H1 (cell line): ENCODE data around the gene PHACTR1. TPM values are rescaled to one million over a fixed set of nuclear protein-coding genes. Genes with fewer than 3 reads are reported as not detected.

Experiments
- CTCF ChIA-PET: fragments of 300-600 bp; sonication (Branson Sonifier 250); formaldehyde crosslinking; loops from one replicate; lab custom pipeline; 2021; ENCODE audit not compliant: partially characterized antibody; lab: Charles Lee
- POLR2A ChIA-PET: fragments of 300-600 bp; sonication (Branson Sonifier 250); formaldehyde crosslinking; loops from one replicate; lab custom pipeline; 2021; ENCODE audit warnings: inconsistent platforms; ENCODE audit not compliant: partially characterized antibody; lab: Charles Lee
- DNase-seq, 2 experiments: peaks; one replicate each; pipeline versions ENCODE4 v3.0.0 to v3.0.0-alpha.2; 2010 to 2022; ENCODE audit warnings: low spot score in 2 of 2, low read depth in 1 of 2, mixed read lengths in 1 of 2
- FAIRE-seq: peaks from 2 replicates; lab custom pipeline; 2011; peaks lifted over from hg19 to GRCh38; lab: Jason Lieb, UNC
- H2AFZ ChIP-seq: 2 replicates; pipeline ENCODE4 v1.8.1; 2012; ENCODE audit warnings: low read length, inconsistent platforms
- H2AK5ac ChIP-seq: 2 replicates; pipeline ENCODE4 v1.6.1; 2013; ENCODE audit warnings: low read depth, low read length
- H2BK120ac ChIP-seq: replicated peaks from 2 replicates; pipeline ENCODE3; 2013; ENCODE audit warnings: low read depth, low read length, inconsistent platforms
- H2BK12ac ChIP-seq: 2 replicates; pipeline ENCODE4 v1.6.1; 2013; ENCODE audit warnings: low read depth, low read length
- H2BK15ac ChIP-seq: 2 replicates; pipeline ENCODE4 v1.6.1; 2013; ENCODE audit warnings: low read length
- H2BK20ac ChIP-seq: 2 replicates; pipeline ENCODE4 v1.6.1; 2013; ENCODE audit warnings: low read length
- H2BK5ac ChIP-seq: 2 replicates; pipeline ENCODE4 v1.6.1; 2013; ENCODE audit warnings: low read depth, low read length
- H3K14ac ChIP-seq: 2 replicates; pipeline ENCODE4 v1.6.1; 2013; ENCODE audit warnings: inconsistent platforms; ENCODE audit not compliant: insufficient read length
- H3K18ac ChIP-seq: 2 replicates; pipeline ENCODE4 v1.6.1; 2013; ENCODE audit warnings: low read length; ENCODE audit errors: extremely low read depth
- H3K23ac ChIP-seq: 2 replicates; pipeline ENCODE4 v1.6.1; 2013; ENCODE audit warnings: inconsistent platforms; ENCODE audit not compliant: insufficient read length
- H3K23me2 ChIP-seq: 2 replicates; pipeline ENCODE4 v1.6.1; 2013; ENCODE audit warnings: low read depth, low read length
- H3K27ac ChIP-seq: 2 replicates; pipeline ENCODE4 v1.6.1; 2011; ENCODE audit warnings: low read depth, low read length, inconsistent platforms
- H3K27me3 ChIP-seq, 4 experiments: replicated peaks in 1 of 4; 1 replicate in 1 of 4; 2 replicates in 3 of 4; pipeline versions ENCODE4 v1.6.1 to v1.8.1; 2011 to 2013; ENCODE audit warnings: low read length in 3 of 4, mild to moderate bottlenecking in 3 of 4, inconsistent platforms in 2 of 4, mixed read lengths in 2 of 4, moderate library complexity in 1 of 4; ENCODE audit not compliant: control insufficient read depth in 3 of 4, insufficient read depth in 3 of 4; ENCODE audit errors: extremely low read depth in 1 of 4
- H3K36me3 ChIP-seq, 4 experiments: 2 replicates each; pipeline versions ENCODE4 v1.6.1 to v1.8.1; 2011 to 2013; ENCODE audit warnings: mild to moderate bottlenecking in 4 of 4, low read length in 3 of 4, moderate library complexity in 2 of 4, control low read depth in 1 of 4, inconsistent platforms in 1 of 4; ENCODE audit not compliant: insufficient read depth in 4 of 4, control insufficient read depth in 2 of 4
- H3K4ac ChIP-seq: replicated peaks from 2 replicates; pipeline ENCODE3; 2013; ENCODE audit warnings: low read length, low read depth, mixed read lengths, inconsistent platforms; ENCODE audit not compliant: insufficient read length
- H3K4me1 ChIP-seq, 4 experiments: replicated peaks in 1 of 4; 1 replicate in 1 of 4; 2 replicates in 3 of 4; pipeline versions ENCODE4 v1.6.1 to v1.8.1; 2011 to 2013; ENCODE audit warnings: low read length in 3 of 4, inconsistent platforms in 2 of 4, mixed read lengths in 1 of 4; ENCODE audit not compliant: insufficient read depth in 4 of 4, control insufficient read depth in 3 of 4
- H3K4me2 ChIP-seq, 2 experiments: 2 replicates each; pipeline versions ENCODE4 v1.6.1 to v1.8.1; 2011 to 2013; ENCODE audit warnings: low read depth in 2 of 2, low read length in 2 of 2, control low read depth in 1 of 2, inconsistent platforms in 1 of 2, mild to moderate bottlenecking in 1 of 2; ENCODE audit not compliant: insufficient read depth in 1 of 2
- H3K4me3 ChIP-seq, 4 experiments: fragments of 200-600, 300-600 bp in 1 of 4; sonication (generic), shearing (Covaris generic), sonication (Bioruptor Twin) in 1 of 4; 2 replicates each; pipeline versions ENCODE4 v1.5.1 to v1.8.1; 2011 to 2016; ENCODE audit warnings: low read length in 4 of 4, low read depth in 3 of 4, control low read depth in 2 of 4, inconsistent platforms in 2 of 4, mild to moderate bottlenecking in 2 of 4, mixed read lengths in 1 of 4, moderate library complexity in 1 of 4; ENCODE audit not compliant: insufficient read depth in 2 of 4; ENCODE audit errors: extremely low read depth in 1 of 4
- H3K56ac ChIP-seq: replicated peaks from 2 replicates; pipeline ENCODE3; 2013; ENCODE audit warnings: low read depth, mild to moderate bottlenecking, mixed read lengths, low read length, inconsistent platforms; ENCODE audit not compliant: insufficient read length
- H3K79me1 ChIP-seq: 2 replicates; pipeline ENCODE4 v1.6.1; 2013; ENCODE audit warnings: low read depth, low read length, control low read depth
- H3K79me2 ChIP-seq, 2 experiments: 2 replicates each; pipeline versions ENCODE4 v1.6.1 to v1.8.1; 2012 to 2013; ENCODE audit warnings: low read length in 2 of 2, mild to moderate bottlenecking in 2 of 2, inconsistent platforms in 1 of 2; ENCODE audit not compliant: insufficient read depth in 2 of 2, control insufficient read depth in 1 of 2
- H3K9ac ChIP-seq, 4 experiments: replicated peaks in 1 of 4; 1 replicate in 1 of 4; 2 replicates in 3 of 4; pipeline versions ENCODE4 v1.6.1 to v1.8.1; 2011 to 2013; ENCODE audit warnings: low read depth in 3 of 4, low read length in 3 of 4, control low read depth in 2 of 4, mild to moderate bottlenecking in 2 of 4, moderate library complexity in 2 of 4, inconsistent platforms in 1 of 4; ENCODE audit errors: extremely low read depth in 1 of 4
- H3K9me3 ChIP-seq, 2 experiments: 2 replicates each; pipeline versions ENCODE4 v1.6.1 to v1.8.1; 2012 to 2013; ENCODE audit warnings: mild to moderate bottlenecking in 2 of 2, moderate library complexity in 2 of 2, control low read depth in 1 of 2, inconsistent platforms in 1 of 2, low read depth in 1 of 2, low read length in 1 of 2, mixed read lengths in 1 of 2; ENCODE audit not compliant: insufficient read depth in 2 of 2
- H4K20me1 ChIP-seq, 2 experiments: replicated peaks in 1 of 2; 2 replicates each; pipeline versions ENCODE3 to v1.8.1; 2011 to 2013; ENCODE audit warnings: inconsistent platforms in 2 of 2, low read length in 2 of 2, mild to moderate bottlenecking in 1 of 2; ENCODE audit not compliant: insufficient read depth in 2 of 2, control insufficient read depth in 1 of 2
- H4K5ac ChIP-seq: 2 replicates; pipeline ENCODE4 v1.6.1; 2013; ENCODE audit warnings: low read length, low read depth, mixed read lengths, inconsistent platforms; ENCODE audit not compliant: insufficient read length
- H4K8ac ChIP-seq: 2 replicates; pipeline ENCODE4 v1.8.0; 2013; ENCODE audit warnings: mild to moderate bottlenecking, moderate library complexity, low read length, inconsistent platforms; ENCODE audit not compliant: insufficient read depth; ENCODE audit errors: extremely low read depth
- H4K91ac ChIP-seq: replicated peaks from 2 replicates; pipeline ENCODE3; 2013; ENCODE audit warnings: low read length, mixed read lengths, inconsistent platforms; ENCODE audit not compliant: insufficient read length
- CHD1 ChIP-seq: IDR thresholded peaks from 2 replicates; pipeline ENCODE4 v1.6.1; 2012; ENCODE audit warnings: low read depth, low read length, improper control_type of control experiment
- EP300 ChIP-seq, 2 experiments: IDR thresholded peaks; 1 replicate in 1 of 2; 2 replicates in 1 of 2; pipeline ENCODE4 v1.6.1; 2011 to 2012; ENCODE audit warnings: low read depth in 2 of 2, low read length in 2 of 2, mild to moderate bottlenecking in 2 of 2, borderline replicate concordance in 1 of 2, inconsistent platforms in 1 of 2, moderate library complexity in 1 of 2
- HDAC2 ChIP-seq, 2 experiments: fragments of 300-600 bp in 1 of 2; sonication (generic) in 1 of 2; IDR thresholded peaks; 2 replicates each; pipeline ENCODE4 v1.6.1; 2011 to 2012; ENCODE audit warnings: low read depth in 2 of 2, low read length in 2 of 2, mild to moderate bottlenecking in 2 of 2, moderate library complexity in 2 of 2, borderline replicate concordance in 1 of 2, inconsistent platforms in 1 of 2
- JUN ChIP-seq: IDR thresholded peaks from 2 replicates; pipeline ENCODE4 v1.6.1; 2011; ENCODE audit warnings: low read depth, mild to moderate bottlenecking, improper control_type of control experiment, low read length
- SIN3A ChIP-seq, 2 experiments: IDR thresholded peaks in 1 of 2; conservative IDR thresholded peaks in 1 of 2; 2 replicates each; pipeline ENCODE4 v1.6.1; 2011 to 2012; ENCODE audit warnings: low read length in 2 of 2, improper control_type of control experiment in 1 of 2, low read depth in 1 of 2, mild to moderate bottlenecking in 1 of 2
- SP2 ChIP-seq: IDR thresholded peaks from 2 replicates; pipeline ENCODE4 v1.6.1; 2012; ENCODE audit warnings: mild to moderate bottlenecking, low read length, inconsistent platforms
- SRF ChIP-seq: IDR thresholded peaks from 2 replicates; pipeline ENCODE4 v1.6.1; 2011; ENCODE audit warnings: mild to moderate bottlenecking, low read depth, low read length, moderate library complexity
- TAF1 ChIP-seq: IDR thresholded peaks from 2 replicates; pipeline ENCODE4 v1.6.1; 2011; ENCODE audit warnings: mild to moderate bottlenecking, low read depth, low read length
- TAF7 ChIP-seq: optimal IDR thresholded peaks from 2 replicates; pipeline ENCODE3; 2011; ENCODE audit warnings: low read depth, mild to moderate bottlenecking, inconsistent platforms, low read length, moderate library complexity, borderline replicate concordance
- TBP ChIP-seq: IDR thresholded peaks from 2 replicates; pipeline ENCODE4 v1.6.1; 2011; ENCODE audit warnings: low read depth, low read length, improper control_type of control experiment
- ZNF274 ChIP-seq: IDR thresholded peaks from 2 replicates; pipeline ENCODE4 v1.7.0; 2012; ENCODE audit warnings: low read length, borderline replicate concordance; ENCODE audit errors: extremely low read depth
- WGBS, 2 experiments: shearing (Covaris generic) in 1 of 2; methylation state at CpG; one replicate each; pipeline versions ENCODE4 v1.1.6 to v1.1.7; 2013 to 2015; ENCODE audit warnings: low lambda C conversion rate in 2 of 2, mixed read lengths in 2 of 2, inconsistent platforms in 1 of 2, low coverage in 1 of 2, missing lambda C conversion rate in 1 of 2; ENCODE audit not compliant: insufficient replicate concordance in 2 of 2, insufficient coverage in 1 of 2, insufficient read length in 1 of 2; ENCODE audit errors: extremely low coverage in 1 of 2, missing lambda C conversion rate in 1 of 2; 5-methylcytosine and 5-hydroxymethylcytosine counted together
- polyA plus RNA-seq, 7 experiments: library from polyadenylated mRNA; depleted of rRNA in 3 of 7; stranded (reverse) in 5 of 7; unstranded in 2 of 7; fragments of >200 nt in 5 of 7; fragments of 200-250 nt in 2 of 7; gene quantifications; 1 replicate in 5 of 7; 2 replicates in 1 of 7; 4 replicates in 1 of 7; pipeline versions ENCODE4 v1.2.1 to v1.2.3, GENCODE V29; 2011 to 2013; ENCODE audit warnings: missing spikeins in 2 of 7, mixed read lengths in 2 of 7
- total RNA-seq: library from RNA; stranded (reverse); fragmentation: NEBNext Ultra II Directional; extraction: Animal tissue kit (Norgen Biotek cat#: 25700); gene quantifications from 2 replicates; pipeline ENCODE4 v1.2.1, GENCODE V29; 2021
- TF ChIP-seq, protein P1 (sequence below): IDR thresholded peaks from 2 replicates; pipeline ENCODE4 v1.6.1; 2011; ENCODE audit warnings: low read depth, mild to moderate bottlenecking, low read length; ENCODE audit not compliant: insufficient read depth
- TF ChIP-seq, protein P2 (sequence below): IDR thresholded peaks from 2 replicates; pipeline ENCODE4 v1.6.1; 2012; ENCODE audit warnings: inconsistent platforms

Gene PHACTR1
- total and polyA plus RNA-seq, 2 of the 8 experiments (the other 6 are each of a cell fraction or from before 2014, with no cell fraction given), result 3.9 to 17.1 TPM

DNA sequence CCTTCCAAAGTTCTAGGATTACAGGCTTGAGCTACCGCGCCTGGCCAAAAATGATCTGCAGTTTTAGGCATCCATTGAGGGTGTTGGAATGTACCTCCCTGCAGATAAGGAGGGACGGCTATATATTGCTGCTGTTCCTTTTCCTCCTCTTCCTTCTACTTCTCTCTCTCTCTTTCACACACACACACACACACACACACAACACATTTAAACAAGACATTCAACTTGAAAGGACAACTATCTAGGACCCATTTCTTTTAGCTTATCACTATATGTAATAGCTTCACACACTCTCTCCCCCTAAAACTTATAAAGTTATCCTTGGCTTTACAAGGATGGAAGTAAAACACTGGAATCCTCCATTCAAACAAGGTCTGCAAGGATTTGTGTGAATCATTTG lies 260.6 kb downstream of the PHACTR1 start:
- Histone ChIP-seq H3K79me2 (no peaks in the 10 kb centered on the region), H3K27me3 (no peaks in the 10 kb centered on the region), H2AFZ (no peak overlapping the region), H3K9me3 (no peaks in the 10 kb centered on the region), H3K23ac (no peak overlapping the region), H3K27ac (no peak overlapping the region), H2BK20ac (no peak overlapping the region), H4K5ac (no peak overlapping the region), H2AK5ac (no peak overlapping the region), H3K56ac (no peak overlapping the region), H4K8ac (no peak overlapping the region), H3K14ac (no peak overlapping the region), H3K18ac (no peak overlapping the region), H3K4me1 (peaks cover 0 to 3% (median 0%) of the 10 kb centered on the region in 4 experiments; a peak in 1 of 7 replicates), H2BK15ac (no peak overlapping the region), H3K23me2 (no peaks in the 10 kb centered on the region; the same call in 1 of the 2 replicates), H3K4me2 (no peak overlapping the region), H2BK12ac (no peak overlapping the region), H4K20me1 (no peaks in the 10 kb centered on the region), H4K91ac (no peak overlapping the region), H3K4me3 (no peak overlapping the region), H2BK5ac (no peak overlapping the region), H2BK120ac (no peak overlapping the region), H3K9ac (no peak overlapping the region), H3K79me1 (no peaks in the 10 kb centered on the region), H3K4ac (no peak overlapping the region), H3K36me3 (no peaks in the 10 kb centered on the region)
- CTCF ChIA-PET, result interaction anchor here (0.8 to 1.2 kb wide), 2 partner anchors 14 to 66 kb away, joined by 4 to 5 read pairs; no protein-coding TSS in a partner anchor
- no peak for DNase-seq
- no peak for FAIRE-seq
- WGBS, 2 experiments, result 95% methylated on average over 3 of the region's 3 CpGs; no CpG with 5 or more reads in 1 of the 2 experiments
- POLR2A ChIA-PET, result no interaction called here
- TF ChIP-seq SRF, result no peak
- TF ChIP-seq TAF1, result no peak
- no peak for TF ChIP-seq ZNF274
- TF ChIP-seq TBP, result no peak
- no peak for TF ChIP-seq SP2
- TF ChIP-seq SIN3A (conservative IDR thresholded peaks at IDR 0.05 in 1 of 2, IDR thresholded peaks at IDR 0.05 in 1 of 2; ENCODE audit: low read depth in 1 of 2, low read length in 2 of 2), result no peak
- no peak for TF ChIP-seq CHD1
- TF ChIP-seq JUN, result no peak
- no peak for TF ChIP-seq TAF7
- TF ChIP-seq, protein P1, sequence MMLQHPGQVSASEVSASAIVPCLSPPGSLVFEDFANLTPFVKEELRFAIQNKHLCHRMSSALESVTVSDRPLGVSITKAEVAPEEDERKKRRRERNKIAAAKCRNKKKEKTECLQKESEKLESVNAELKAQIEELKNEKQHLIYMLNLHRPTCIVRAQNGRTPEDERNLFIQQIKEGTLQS, result no peak
- no peak for TF ChIP-seq HDAC2 (IDR thresholded peaks at IDR 0.05; ENCODE audit: borderline replicate concordance in 1 of 2, low read depth in 2 of 2, low read length in 2 of 2)
- TF ChIP-seq, protein P2, sequence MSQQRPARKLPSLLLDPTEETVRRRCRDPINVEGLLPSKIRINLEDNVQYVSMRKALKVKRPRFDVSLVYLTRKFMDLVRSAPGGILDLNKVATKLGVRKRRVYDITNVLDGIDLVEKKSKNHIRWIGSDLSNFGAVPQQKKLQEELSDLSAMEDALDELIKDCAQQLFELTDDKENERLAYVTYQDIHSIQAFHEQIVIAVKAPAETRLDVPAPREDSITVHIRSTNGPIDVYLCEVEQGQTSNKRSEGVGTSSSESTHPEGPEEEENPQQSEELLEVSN, result no peak
- no peak for TF ChIP-seq EP300 (IDR thresholded peaks at IDR 0.05; ENCODE audit: borderline replicate concordance in 1 of 2, low read depth in 2 of 2, low read length in 2 of 2)
